ENCODE results near the gene ALK.

The ALK gene

GRCh38 chr2:29780906-29781305, 140.5 kb downstream of the ALK start (continued):
- TF ChIP-seq ZNF670 (tag by site-specific recombination; IDR thresholded peaks at IDR 0.05; ENCODE audit: low read depth) (no peak), SCRT1 (tag by site-specific recombination; IDR thresholded peaks at IDR 0.05; ENCODE audit: borderline replicate concordance) (no peak), ZNF223 (tag by site-specific recombination; IDR thresholded peaks at IDR 0.05) (no peak), ZNF514 (tag by site-specific recombination; IDR thresholded peaks at IDR 0.05) (no peak), ZNF501 (tag by site-specific recombination; IDR thresholded peaks at IDR 0.05) (no peak)

- TF ChIP-seq AEBP2 (tag by site-specific recombination; IDR thresholded peaks at IDR 0.05; ENCODE audit: borderline replicate concordance) (no peak), HOXD13 (CRISPR knock-in tag; IDR thresholded peaks at IDR 0.05; ENCODE audit: borderline replicate concordance) (no peak), REPIN1 (tag by site-specific recombination; IDR thresholded peaks at IDR 0.05; ENCODE audit: low read depth) (no peak), ZNF473 (tag by site-specific recombination; IDR thresholded peaks at IDR 0.05) (no peak), ZNF571 (tag by site-specific recombination; IDR thresholded peaks at IDR 0.05) (no peak), YY1 (tag by site-specific recombination; IDR thresholded peaks at IDR 0.05) (no peak), IKZF3 (tag by site-specific recombination; IDR thresholded peaks at IDR 0.05) (no peak), ZNF677 (tag by site-specific recombination; IDR thresholded peaks at IDR 0.05) (no peak)
- H3K36me3 ChIP-seq (ENCODE audit: control insufficient read depth in 2 of 2, insufficient read depth in 1 of 2, low read length in 2 of 2) = no peaks in the 10 kb centered on the region
- H3K27ac ChIP-seq (ENCODE audit: extremely low read depth, low read depth, low read length) = no peak overlapping the region
- H3K4me3 ChIP-seq (ENCODE audit: low read depth, low read length) = no peak overlapping the region
- H3K9me3 ChIP-seq (ENCODE audit: control insufficient read depth, insufficient read depth, low read depth, low read length) = no peaks in the 10 kb centered on the region
- ChIA-PET CTCF (no interaction called here), POLR2A (interaction anchor here (0.6 kb wide), 1 partner anchor 15 kb away, joined by 3 read pairs; no protein-coding TSS in a partner anchor)
- no peaks in the 10 kb centered on the region for H3K4me1 ChIP-seq (ENCODE audit: control insufficient read depth, insufficient read depth, low read length)
These were observed 144.2 kb downstream of the ALK start for GRCh38 chr2:29777161-29777560.

- CTCF ChIA-PET = interaction anchor here (0.6 kb wide), 1 partner anchor 1284 kb away, joined by 3 read pairs; no protein-coding TSS in a partner anchor
- H3K27ac ChIP-seq (ENCODE audit: extremely low read depth, low read depth, low read length) = no peak overlapping the region
These were observed 145.0 kb downstream of the ALK start for GRCh38 chr2:29776406-29776805.

More at GRCh38 chr2:29776406-29776805, 145.0 kb downstream of the ALK start:
- no peaks in the 10 kb centered on the region for H3K9me3 ChIP-seq (ENCODE audit: control insufficient read depth, insufficient read depth, low read depth, low read length)
- H3K36me3 ChIP-seq (ENCODE audit: control insufficient read depth in 2 of 2, insufficient read depth in 1 of 2, low read length in 2 of 2) = no peaks in the 10 kb centered on the region
- H3K4me3 ChIP-seq (ENCODE audit: low read depth, low read length) = no peak overlapping the region
- TF ChIP-seq ZNF214 (tag by site-specific recombination; IDR thresholded peaks at IDR 0.05; ENCODE audit: borderline replicate concordance) (no peak), ZNF626 (tag by site-specific recombination; IDR thresholded peaks at IDR 0.05) (no peak), ZBTB44 (tag by site-specific recombination; IDR thresholded peaks at IDR 0.05) (no peak), OSR2 (tag by site-specific recombination; IDR thresholded peaks at IDR 0.05) (no peak), ZNF558 (tag by site-specific recombination; IDR thresholded peaks at IDR 0.05) (no peak), MYNN (tag by site-specific recombination; IDR thresholded peaks at IDR 0.05; ENCODE audit: borderline replicate concordance) (no peak), ZNF341 (tag by site-specific recombination; IDR thresholded peaks at IDR 0.05; ENCODE audit: low read depth) (no peak), REST (tag by site-specific recombination; IDR thresholded peaks at IDR 0.05) (no peak), KLF8 (tag by site-specific recombination; IDR thresholded peaks at IDR 0.05) (no peak), ZNF677 (tag by site-specific recombination; IDR thresholded peaks at IDR 0.05) (no peak), GLI2 (tag by site-specific recombination; IDR thresholded peaks at IDR 0.05; ENCODE audit: borderline replicate concordance, low read depth) (no peak)
- H3K4me1 ChIP-seq (ENCODE audit: control insufficient read depth, insufficient read depth, low read length) = no peaks in the 10 kb centered on the region
- POLR2A ChIA-PET = interaction anchor here (0.6 kb wide), 1 partner anchor 592 kb away, joined by 3 read pairs; no protein-coding TSS in a partner anchor

Measured in HEK293 (cell line).